ENCODE measurements around the gene PHF14.

The PHF14 gene

GRCh38 chr7:11168650-11169170, 195.0 kb downstream of the PHF14 start:
- POLR2A ChIA-PET: no interaction called here
- H3K4me3 ChIP-seq (ENCODE audit: low read depth, low read length): no peak overlapping the region
- no peak for TF ChIP-seq CTCF (IDR thresholded peaks at IDR 0.05; ENCODE audit: insufficient read depth, low read length, missing control alignments)
- no peak for DNase-seq (ENCODE audit: low read depth, low spot score)
- CTCF ChIA-PET: no interaction called here

GRCh38 chr7:11170175-11170574, 196.5 kb downstream of the PHF14 start:
- CTCF ChIA-PET: no interaction called here
- POLR2A ChIA-PET: no interaction called here
- no peak for TF ChIP-seq CTCF (IDR thresholded peaks at IDR 0.05; ENCODE audit: insufficient read depth, low read length, missing control alignments)
- no peak overlapping the region for H3K4me3 ChIP-seq (ENCODE audit: low read depth, low read length)
- DNase-seq (ENCODE audit: low read depth, low spot score): no peak

GRCh38 chr7:11170863-11171568, 197.3 kb downstream of the PHF14 start:
- no peak overlapping the region for H3K4me3 ChIP-seq (ENCODE audit: low read depth, low read length)
- no peak for DNase-seq (ENCODE audit: low read depth, low spot score)
- CTCF ChIA-PET: no interaction called here
- no peak for TF ChIP-seq CTCF (IDR thresholded peaks at IDR 0.05; ENCODE audit: insufficient read depth, low read length, missing control alignments)
- POLR2A ChIA-PET: no interaction called here

- ChIA-PET CTCF (no interaction called here), POLR2A (no interaction called here)
- no peak overlapping the region for H3K4me3 ChIP-seq (ENCODE audit: low read depth, low read length)
- DNase-seq (ENCODE audit: low read depth, low spot score): no peak
- no peak for TF ChIP-seq CTCF (IDR thresholded peaks at IDR 0.05; ENCODE audit: insufficient read depth, low read length, missing control alignments)
Observed at GRCh38 chr7:11171569-11172192, 198.0 kb downstream of the PHF14 start.

GRCh38 chr7:11172835-11173234, 199.2 kb downstream of the PHF14 start:
- no peak for TF ChIP-seq CTCF (IDR thresholded peaks at IDR 0.05; ENCODE audit: insufficient read depth, low read length, missing control alignments)
- no peak for DNase-seq (ENCODE audit: low read depth, low spot score)
- no peak overlapping the region for H3K4me3 ChIP-seq (ENCODE audit: low read depth, low read length)
- ChIA-PET CTCF (no interaction called here), POLR2A (no interaction called here)

GRCh38 chr7:11175371-11175770, 201.7 kb downstream of the PHF14 start:
- DNase-seq (ENCODE audit: low read depth, low spot score): no peak
- POLR2A ChIA-PET: no interaction called here
- no peak overlapping the region for H3K4me3 ChIP-seq (ENCODE audit: low read depth, low read length)
- TF ChIP-seq CTCF (IDR thresholded peaks at IDR 0.05; ENCODE audit: insufficient read depth, low read length, missing control alignments): no peak
- CTCF ChIA-PET: interaction anchor here (1.1 kb wide), 1 partner anchor 36 kb away, joined by 3 read pairs; no protein-coding TSS in a partner anchor
